Prostate gland (tissue), 2 donors: Measurements from ENCODE around the gene ORAI1.

Experiments used
- CTCF ChIP-seq, 4 experiments: fragments of 200-600 bp in 2 of 4; fragments of 450-650 bp in 2 of 4; sonication (generic) in 2 of 4; IDR thresholded peaks; 1 replicate in 3 of 4; 2 replicates in 1 of 4; pipeline ENCODE4 v1.5.1; 2016 to 2019; ENCODE audit warnings: antibody characterized with exemption in 4 of 4, mild to moderate bottlenecking in 2 of 4, moderate library complexity in 2 of 4
- POLR2AphosphoS5 ChIP-seq: sonication (generic); formaldehyde crosslinking; IDR thresholded peaks from one replicate; pipeline ENCODE4 v1.6.1; 2017; ENCODE audit warnings: antibody characterized with exemption

DNA sequence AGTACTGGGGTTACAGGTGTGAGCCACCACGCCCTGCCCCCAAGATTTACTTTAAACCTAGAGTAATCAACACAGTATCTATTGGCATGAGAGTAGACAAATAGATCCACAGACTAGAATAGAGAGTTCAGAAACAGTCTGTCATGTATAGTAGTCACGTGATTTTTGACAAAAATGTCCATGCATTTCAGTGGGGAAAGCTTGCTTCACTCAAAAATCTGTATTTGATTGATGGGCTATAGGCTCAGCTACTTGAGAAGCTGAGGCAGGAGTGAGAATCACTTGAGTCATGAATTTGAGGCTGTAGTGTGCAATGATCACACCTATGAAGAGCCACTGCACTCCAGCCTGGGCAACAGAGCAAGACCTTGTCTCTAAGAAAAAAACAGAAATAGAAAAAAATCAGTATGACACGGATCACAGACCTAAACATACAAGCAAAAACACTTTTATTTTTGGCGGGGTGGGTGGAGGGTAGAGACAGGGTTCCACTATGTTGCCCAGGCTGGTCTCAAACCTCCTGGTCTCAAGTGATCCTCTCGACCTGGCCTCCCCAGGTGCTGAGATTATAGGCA lies 7.6 kb upstream of the ORAI1 start:
- TF ChIP-seq CTCF (IDR thresholded peaks at IDR 0.05): no peak
- TF ChIP-seq POLR2AphosphoS5: no peak
